ENCODE measurements around the gene TSPAN1.

- TF ChIP-seq CTCF (IDR thresholded peaks at IDR 0.05) (no peak), POLR2A (IDR thresholded peaks at IDR 0.05; ENCODE audit: low read depth) (no peak)
Measured at GRCh38 chr1:46190539-46190938, 15.7 kb downstream of the TSPAN1 start.
